Coronary artery (tissue), 2 donors: ENCODE measurements around the gene COL20A1.

Source experiments
- DNase-seq: peaks from one replicate; pipeline ENCODE4 v3.0.0-alpha.2; 2017; ENCODE audit warnings: low spot score
- H3K27ac ChIP-seq, 2 donors: fragments of 200-600 bp; sonication (generic); one replicate each; pipeline ENCODE4 v1.5.1; 2016 to 2019
- H3K4me3 ChIP-seq: fragments of 200-600 bp; sonication (generic); 2 replicates; pipeline ENCODE4 v1.5.1; 2016; ENCODE audit warnings: mild to moderate bottlenecking, moderate library complexity
- CTCF ChIP-seq: fragments of 200-600 bp; sonication (generic); IDR thresholded peaks from one replicate; pipeline ENCODE4 v1.5.1; 2019; ENCODE audit warnings: antibody characterized with exemption

Gene COL20A1

GRCh38 chr20:63317601-63318291 lies 24.8 kb downstream of the COL20A1 start:
- Histone ChIP-seq H3K27ac (no peak overlapping the region), H3K4me3 (no peak overlapping the region)
- DNase-seq, result no peak
- TF ChIP-seq CTCF, result no peak

GRCh38 chr20:63318391-63319163 lies 25.6 kb downstream of the COL20A1 start:
- DNase-seq, result no peak
- no peak overlapping the region for H3K4me3 ChIP-seq
- no peak for TF ChIP-seq CTCF
- no peak overlapping the region for H3K27ac ChIP-seq

- no peak overlapping the region for H3K27ac ChIP-seq
- DNase-seq, result no peak
These were observed 26.4 kb downstream of the COL20A1 start for GRCh38 chr20:63319164-63320040.

GRCh38 chr20:63320041-63320511 lies 27.1 kb downstream of the COL20A1 start:
- H3K27ac ChIP-seq, result no peak overlapping the region
- DNase-seq, result no peak
- no peak overlapping the region for H3K4me3 ChIP-seq
- TF ChIP-seq CTCF, result no peak

More at GRCh38 chr20:63319164-63320040, 26.4 kb downstream of the COL20A1 start:
- no peak for TF ChIP-seq CTCF
- no peak overlapping the region for H3K4me3 ChIP-seq

GRCh38 chr20:63320616-63321147 lies 27.7 kb downstream of the COL20A1 start:
- TF ChIP-seq CTCF, result no peak
- Histone ChIP-seq H3K4me3 (no peak overlapping the region), H3K27ac (no peak overlapping the region)
- no peak for DNase-seq

GRCh38 chr20:63321148-63321831 lies 28.3 kb downstream of the COL20A1 start:
- no peak for DNase-seq
- TF ChIP-seq CTCF, result no peak
- no peak overlapping the region for H3K4me3 ChIP-seq
- H3K27ac ChIP-seq, result no peak overlapping the region
